HepG2 (cell line): ENCODE results near the gene EXOC3L4.

ENCODE experiments used
- CREBL2 ChIP-seq: sonication (generic); formaldehyde crosslinking; IDR thresholded peaks from 2 replicates; pipeline ENCODE4 v1.8.1; 2023; ENCODE audit warnings: missing genetic modification reagents, mild to moderate bottlenecking, borderline replicate concordance
- CTCF ChIP-seq: sonication (generic); formaldehyde crosslinking; IDR thresholded peaks from 2 replicates; pipeline ENCODE4 v1.5.0; 2020; ENCODE audit warnings: mild to moderate bottlenecking, missing genetic modification reagents, moderate library complexity
- GMEB2 ChIP-seq: IDR thresholded peaks from 2 replicates; pipeline ENCODE4 v1.6.1; 2016; ENCODE audit warnings: missing biosample characterization, missing genetic modification reagents, low read depth
- MXI1 ChIP-seq: IDR thresholded peaks from 3 replicates; pipeline ENCODE4 v1.6.1; 2012; ENCODE audit warnings: low read depth, low read length, inconsistent platforms, borderline replicate concordance
- NR1H2 ChIP-seq: sonication (generic); formaldehyde crosslinking; IDR thresholded peaks from 2 replicates; pipeline ENCODE4 v1.8.1; 2022; ENCODE audit warnings: low read depth, missing genetic modification reagents, borderline replicate concordance
- POLR2A ChIP-seq, 2 experiments: IDR thresholded peaks; 2 replicates each; pipeline ENCODE4 v1.6.1; 2011; ENCODE audit warnings: low read depth in 2 of 2, low read length in 2 of 2, mild to moderate bottlenecking in 1 of 2, moderate library complexity in 1 of 2; ENCODE audit not compliant: insufficient read depth in 1 of 2
- PRPF4 ChIP-seq: fragments of 200-400 bp; formaldehyde crosslinking; IDR thresholded peaks from 2 replicates; pipeline ENCODE4 v1.6.1; 2016; ENCODE audit warnings: low read length, low read depth; ENCODE audit not compliant: poor library complexity, severe bottlenecking
- REST ChIP-seq, 2 experiments: IDR thresholded peaks; 2 replicates each; pipeline ENCODE4 v1.6.1; 2011 to 2012; ENCODE audit warnings: low read length in 2 of 2, borderline replicate concordance in 1 of 2, low read depth in 1 of 2, mild to moderate bottlenecking in 1 of 2, moderate library complexity in 1 of 2
- SKI ChIP-seq: fragments of 450-650 bp; IDR thresholded peaks from one replicate; pipeline ENCODE4 v1.6.1; 2018; ENCODE audit warnings: mild to moderate bottlenecking; ENCODE audit not compliant: partially characterized antibody
- SNAPC4 ChIP-seq: sonication (generic); formaldehyde crosslinking; IDR thresholded peaks from 2 replicates; pipeline ENCODE4 v1.4.0; 2020; ENCODE audit warnings: mild to moderate bottlenecking, missing genetic modification reagents
- ZNF615 ChIP-seq: sonication (generic); formaldehyde crosslinking; IDR thresholded peaks from 2 replicates; pipeline ENCODE4 v1.5.0; 2020; ENCODE audit warnings: mild to moderate bottlenecking, missing genetic modification reagents, borderline replicate concordance
- ZNF710 ChIP-seq: sonication (generic); formaldehyde crosslinking; IDR thresholded peaks from 2 replicates; pipeline ENCODE4 v1.5.0; 2020; ENCODE audit warnings: mild to moderate bottlenecking, missing genetic modification reagents, borderline replicate concordance
- ZNF788 ChIP-seq: sonication (generic); formaldehyde crosslinking; IDR thresholded peaks from 2 replicates; pipeline ENCODE4 v1.5.0; 2020; ENCODE audit warnings: mild to moderate bottlenecking, missing genetic modification reagents, borderline replicate concordance

GRCh38 chr14:103102689-103103260 is 8.2 kb downstream of the EXOC3L4 start:
- TF ChIP-seq GMEB2 = no peak
- no peak for TF ChIP-seq POLR2A (IDR thresholded peaks at IDR 0.05; ENCODE audit: insufficient read depth in 1 of 2, low read depth in 2 of 2, low read length in 2 of 2)
- no peak for TF ChIP-seq CTCF (CRISPR knock-in tag)
- TF ChIP-seq NR1H2 (CRISPR knock-in tag) = no peak
- TF ChIP-seq PRPF4 = no peak
- no peak for TF ChIP-seq ZNF710
- no peak for TF ChIP-seq ZNF615 (CRISPR knock-in tag)
- no peak for TF ChIP-seq ZNF788
- no peak for TF ChIP-seq REST (IDR thresholded peaks at IDR 0.05; ENCODE audit: borderline replicate concordance in 1 of 2, low read depth in 1 of 2, low read length in 2 of 2)
- no peak for TF ChIP-seq CREBL2
- TF ChIP-seq SNAPC4 (CRISPR knock-in tag) = no peak
- no peak for TF ChIP-seq SKI
- no peak for TF ChIP-seq MXI1
